HG03520 (cell line): ENCODE results near the gene IKBKE.

Experiments used
- ATAC-seq: cut with Tn5 transposase; IDR thresholded peaks from one replicate; pipeline ENCODE4 v1.9.1; 2021; ENCODE audit warnings: mild to moderate bottlenecking, moderate library complexity; ENCODE audit not compliant: unreplicated experiment

The IKBKE gene

DNA sequence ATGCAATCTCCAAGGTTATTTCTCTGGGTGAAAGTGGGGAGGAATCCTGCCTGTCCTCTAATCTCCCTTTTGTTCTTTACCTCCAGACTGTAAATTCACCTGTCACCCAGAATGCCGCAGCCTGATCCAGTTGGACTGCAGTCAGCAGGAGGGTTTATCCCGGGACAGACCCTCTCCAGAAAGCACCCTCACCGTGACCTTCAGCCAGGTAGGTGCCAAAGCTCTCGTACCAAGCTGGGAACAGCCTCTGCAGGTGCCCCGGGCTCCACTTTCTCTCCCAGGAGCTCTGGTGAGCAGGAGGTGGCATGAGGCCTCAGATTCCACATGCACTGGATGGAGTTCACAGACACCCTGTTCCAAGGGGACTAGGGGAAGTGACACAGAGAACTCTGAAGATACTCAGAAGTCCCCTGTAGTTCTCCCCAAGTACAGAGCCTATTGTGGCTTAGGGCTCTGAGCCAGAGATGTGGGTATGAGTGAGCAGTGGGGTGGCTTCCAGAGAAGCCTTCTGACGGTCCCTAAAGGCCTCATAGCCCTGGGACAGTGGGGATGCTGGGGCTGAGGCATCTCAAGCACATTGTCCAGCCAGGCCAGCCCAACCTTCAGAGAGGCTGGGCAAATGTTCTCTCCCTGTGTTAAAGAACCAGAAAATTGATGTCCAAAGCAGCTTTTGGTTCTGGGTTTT is 68.0 kb downstream of the IKBKE start:
- no peak for ATAC-seq

DNA sequence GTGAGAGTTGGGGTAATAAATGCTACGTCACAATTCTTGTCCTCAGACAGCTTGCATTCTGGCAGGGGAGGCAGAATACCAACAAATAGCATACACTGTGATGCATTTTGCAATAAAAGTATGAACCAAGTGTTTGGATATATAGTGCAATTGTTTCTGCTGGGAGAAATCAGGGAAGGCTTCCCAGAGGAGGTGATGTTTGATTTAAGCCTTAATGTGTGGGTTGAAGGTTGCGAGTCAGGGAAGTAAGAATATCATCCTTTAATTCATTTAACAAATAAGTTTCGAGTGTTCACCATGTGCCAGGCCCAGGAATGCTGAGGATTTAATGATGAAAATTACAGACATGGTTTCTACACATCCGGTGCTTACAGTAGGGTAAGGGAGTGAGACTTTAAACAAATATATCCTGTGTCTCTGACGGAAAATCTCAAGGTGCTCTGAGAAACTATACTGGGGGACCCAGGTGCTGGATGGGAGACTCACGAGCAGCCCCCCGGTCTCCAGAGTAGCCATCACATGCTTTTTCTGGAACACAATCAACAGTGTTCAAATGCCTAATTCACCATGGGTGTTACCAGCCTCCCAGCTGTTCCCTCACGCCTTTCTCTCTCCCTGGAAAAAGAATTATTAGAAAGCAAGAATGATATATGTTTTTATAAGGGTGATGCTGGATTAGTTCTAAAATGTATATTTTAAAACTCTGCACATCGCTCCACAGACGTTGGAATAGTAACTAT is 68.8 kb downstream of the IKBKE start:
- no peak for ATAC-seq

DNA sequence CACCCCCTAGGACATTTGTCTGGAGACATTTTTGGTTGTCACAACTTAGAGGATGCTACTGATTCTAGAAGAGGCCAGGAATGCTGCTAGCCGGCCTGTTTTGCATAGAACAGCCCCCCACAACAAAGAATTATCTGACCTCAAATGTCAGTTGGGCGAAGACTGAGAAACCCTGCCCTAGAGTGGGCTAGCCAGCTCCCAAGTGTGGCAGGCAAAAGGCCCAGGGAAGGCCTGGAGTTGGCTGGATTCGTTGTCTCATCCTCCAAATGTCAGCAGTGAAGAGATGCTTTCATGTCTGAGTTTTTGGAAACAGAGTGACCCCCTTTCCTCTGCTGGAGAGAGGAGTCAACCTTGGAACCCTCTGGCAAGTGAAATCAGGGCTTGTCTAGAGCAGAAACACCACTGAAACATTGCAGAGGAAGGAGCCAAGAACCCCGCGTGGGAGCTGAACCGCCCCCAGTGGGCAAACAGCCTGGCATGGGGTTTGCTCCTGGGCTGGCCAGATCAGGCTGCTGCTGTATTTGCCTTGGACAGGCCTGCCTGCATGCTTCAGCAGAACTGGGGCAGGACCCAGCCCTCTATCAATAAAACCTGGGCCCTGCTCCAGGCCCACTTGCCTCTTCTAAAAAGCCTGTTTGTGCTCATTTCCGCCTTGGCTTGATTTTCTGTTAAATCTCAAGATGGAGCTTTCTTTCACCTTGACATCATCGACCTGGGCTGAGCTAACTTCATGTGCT is 69.9 kb downstream of the IKBKE start:
- no peak for ATAC-seq

DNA sequence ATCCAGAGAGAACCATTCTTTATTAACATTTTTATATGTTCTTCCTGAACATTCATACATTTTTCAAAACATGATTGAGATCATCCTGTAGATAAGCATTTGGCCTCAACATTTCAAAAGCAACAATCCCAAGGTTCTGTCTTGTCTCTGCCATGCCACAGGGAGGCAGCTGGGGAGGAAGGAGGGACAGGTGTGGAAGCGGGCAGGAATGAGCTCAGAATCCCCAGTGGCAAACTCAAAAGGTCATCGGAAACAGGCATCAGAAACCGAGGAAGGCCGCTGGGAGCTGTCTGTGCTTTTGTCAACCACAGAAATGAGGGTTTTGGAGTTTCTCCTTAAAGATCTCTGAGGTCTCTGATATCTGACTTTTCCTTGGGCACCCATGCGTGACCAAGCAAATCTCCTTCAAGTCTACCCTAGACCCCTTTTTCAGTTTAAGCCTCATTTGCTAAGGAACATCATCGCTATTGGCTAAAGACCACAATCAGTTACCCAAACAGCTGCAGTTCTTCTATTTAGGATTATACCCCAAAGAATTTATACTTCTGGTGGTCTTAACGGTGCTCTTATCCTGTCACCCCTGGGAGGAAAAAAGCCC is 71.1 kb downstream of the IKBKE start:
- no peak for ATAC-seq

DNA sequence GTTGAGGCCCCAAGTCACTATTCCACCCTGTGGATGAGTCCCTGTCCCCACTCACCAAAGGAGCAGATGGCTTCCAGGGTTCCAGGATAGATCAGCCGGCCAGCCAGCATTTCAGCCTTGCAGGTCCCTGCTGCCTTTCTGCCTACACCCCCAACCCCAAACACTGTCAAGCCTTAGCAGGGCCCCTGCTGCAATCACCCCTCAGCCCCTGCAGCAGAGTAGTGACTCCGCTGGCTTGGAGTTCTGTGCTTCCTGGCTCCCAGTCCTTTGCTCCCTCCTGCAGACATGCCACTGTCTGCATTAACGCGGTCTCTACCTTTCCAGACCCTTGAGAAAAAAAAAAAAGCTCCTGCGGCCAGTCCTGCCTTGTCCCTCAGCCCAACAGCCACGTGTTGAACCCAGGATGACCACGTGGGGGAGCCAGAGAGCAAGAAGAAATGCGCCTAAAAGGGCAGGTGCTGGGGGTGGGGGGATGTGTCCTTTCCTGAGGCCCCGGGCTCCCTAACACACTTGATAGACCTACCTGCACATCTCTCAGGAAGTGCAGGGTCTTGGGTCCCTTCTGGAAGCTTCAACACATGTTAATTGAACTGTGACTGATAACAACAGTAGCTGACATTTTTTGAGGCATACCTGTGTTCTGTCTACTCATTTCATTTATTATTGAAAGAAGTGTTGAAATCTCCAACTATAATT is 74.4 kb downstream of the IKBKE start:
- ATAC-seq: no peak

DNA sequence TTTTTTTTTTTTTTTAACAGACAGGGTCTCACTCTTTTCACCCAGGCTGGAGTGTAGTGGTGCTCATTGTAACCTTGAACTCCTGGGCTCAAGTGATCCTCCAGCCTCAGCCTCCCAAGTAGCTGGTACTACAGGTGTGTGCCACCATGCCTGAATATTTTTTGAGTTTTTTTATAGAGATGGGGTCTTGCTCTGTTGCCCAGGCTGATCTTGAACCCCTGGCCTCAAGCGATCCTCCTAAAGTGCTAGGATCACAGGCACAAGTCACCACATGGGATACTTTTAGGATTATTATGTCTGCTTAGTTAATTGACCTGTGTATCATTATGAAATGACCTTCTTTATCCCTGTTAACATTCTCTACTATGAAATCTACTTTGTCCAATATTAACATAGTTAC is 75.1 kb downstream of the IKBKE start:
- ATAC-seq: no peak
